DMS114 treated with DMSO at 0.1 percent for 48 hours (cell line): ENCODE data around the gene IGF1R.

Experiments used
- DNase-seq: peaks from one replicate; lab custom pipeline; 2025; ENCODE audit not compliant: unreplicated experiment; lab: John Stamatoyannopoulos, UW

The IGF1R gene

GRCh38 chr15:98937413-98938104 is 289.2 kb downstream of the IGF1R start:
- DNase-seq = no peak

- no peak for DNase-seq
These were observed 289.7 kb downstream of the IGF1R start for GRCh38 chr15:98938105-98938417.

- no peak for DNase-seq
These were observed 290.5 kb downstream of the IGF1R start for GRCh38 chr15:98938799-98939198.

- DNase-seq = no peak
These were observed 291.2 kb downstream of the IGF1R start for GRCh38 chr15:98939311-98940080.

- no peak for DNase-seq
These were observed 293.4 kb downstream of the IGF1R start for GRCh38 chr15:98941595-98942255.

GRCh38 chr15:98942431-98942830 is 294.1 kb downstream of the IGF1R start:
- DNase-seq = no peak

GRCh38 chr15:98943051-98943508 is 294.7 kb downstream of the IGF1R start:
- no peak for DNase-seq

GRCh38 chr15:98943601-98944151 is 295.3 kb downstream of the IGF1R start:
- DNase-seq = no peak

GRCh38 chr15:98946301-98947255 is 298.2 kb downstream of the IGF1R start:
- DNase-seq = no peak

GRCh38 chr15:98948456-98948855 is 300.1 kb downstream of the IGF1R start:
- DNase-seq = no peak

- DNase-seq = no peak
These were observed 300.6 kb downstream of the IGF1R start for GRCh38 chr15:98948941-98949340.

- DNase-seq = no peak
These were observed 301.3 kb downstream of the IGF1R start for GRCh38 chr15:98949624-98950023.

GRCh38 chr15:98950248-98950647 is 301.9 kb downstream of the IGF1R start:
- DNase-seq = no peak

- no peak for DNase-seq
These were observed 302.7 kb downstream of the IGF1R start for GRCh38 chr15:98951004-98951403.

- DNase-seq = no peak
These were observed 303.4 kb downstream of the IGF1R start for GRCh38 chr15:98951493-98952320.

- DNase-seq = no peak
These were observed 304.1 kb downstream of the IGF1R start for GRCh38 chr15:98952381-98952803.

- no peak for DNase-seq
These were observed 304.9 kb downstream of the IGF1R start for GRCh38 chr15:98953000-98953787.

GRCh38 chr15:98953968-98954367 is 305.6 kb downstream of the IGF1R start:
- no peak for DNase-seq

GRCh38 chr15:98954411-98954810 is 306.1 kb downstream of the IGF1R start:
- no peak for DNase-seq
